CD14-positive monocyte (primary cell): ENCODE measurements around the gene TTC38. TPM values are rescaled to one million over a fixed set of nuclear protein-coding genes. Genes with fewer than 3 reads are reported as not detected.

Source experiments
- DNase-seq, 3 donors: peaks; one replicate each; pipeline ENCODE4 v3.0.0-alpha.2; 2011 to 2022
- H2AFZ ChIP-seq: 2 replicates; pipeline ENCODE4 v1.6.0; 2012; ENCODE audit warnings: mild to moderate bottlenecking, low read depth, low read length, inconsistent platforms; ENCODE audit not compliant: insufficient read depth, poor library complexity, severe bottlenecking
- H3K27ac ChIP-seq, 2 donors: 1 replicate in 1 of 2; 2 replicates in 1 of 2; pipeline ENCODE4 v1.5.1; 2012 to 2013; ENCODE audit warnings: low read length in 2 of 2, control low read depth in 1 of 2, inconsistent platforms in 1 of 2, low read depth in 1 of 2, mild to moderate bottlenecking in 1 of 2
- H3K27me3 ChIP-seq, 2 donors: one replicate each; pipeline versions ENCODE4 v1.6.0 to v1.6.1; 2011 to 2013; ENCODE audit warnings: low read length in 2 of 2; ENCODE audit not compliant: control insufficient read depth in 2 of 2, insufficient read depth in 2 of 2
- H3K36me3 ChIP-seq, 2 donors: replicated peaks in 1 of 2; 1 replicate in 1 of 2; 2 replicates in 1 of 2; pipeline versions ENCODE4 v1.5.1 to v1.6.1; 2012 to 2013; ENCODE audit warnings: low read length in 2 of 2, control low read depth in 1 of 2, inconsistent platforms in 1 of 2, mild to moderate bottlenecking in 1 of 2; ENCODE audit not compliant: insufficient read depth in 2 of 2, control insufficient read depth in 1 of 2
- H3K4me1 ChIP-seq, 2 donors: 1 replicate in 1 of 2; 2 replicates in 1 of 2; pipeline versions ENCODE4 v1.5.1 to v1.6.1; 2012 to 2013; ENCODE audit warnings: low read length in 2 of 2, control low read depth in 1 of 2, inconsistent platforms in 1 of 2, mild to moderate bottlenecking in 1 of 2, moderate library complexity in 1 of 2; ENCODE audit not compliant: insufficient read depth in 2 of 2, control insufficient read depth in 1 of 2
- H3K4me2 ChIP-seq: replicated peaks from 2 replicates; pipeline ENCODE3; 2012; ENCODE audit warnings: low read length, moderate library complexity, mild to moderate bottlenecking; ENCODE audit not compliant: poor library complexity, severe bottlenecking; ENCODE audit errors: extremely low read depth
- H3K4me3 ChIP-seq, 3 experiments: fragments of 200-600 bp in 1 of 3; sonication (generic) in 1 of 3; replicated peaks in 1 of 3; 1 replicate in 2 of 3; 2 replicates in 1 of 3; pipeline ENCODE4 v1.5.1; 2011 to 2013; ENCODE audit warnings: low read length in 3 of 3, mild to moderate bottlenecking in 3 of 3, control low read depth in 2 of 3, low read depth in 2 of 3, inconsistent platforms in 1 of 3, moderate library complexity in 1 of 3
- H3K79me2 ChIP-seq: 2 replicates; pipeline ENCODE4 v1.6.0; 2012; ENCODE audit warnings: mild to moderate bottlenecking, control low read depth, inconsistent platforms, low read length, moderate library complexity; ENCODE audit not compliant: insufficient read depth
- H3K9ac ChIP-seq: 2 replicates; pipeline ENCODE4 v1.6.0; 2017; ENCODE audit warnings: low read length, mild to moderate bottlenecking; ENCODE audit not compliant: insufficient read depth, poor library complexity, severe bottlenecking
- H3K9me3 ChIP-seq, 2 donors: replicated peaks in 1 of 2; 1 replicate in 1 of 2; 2 replicates in 1 of 2; pipeline versions ENCODE4 v1.5.1 to v1.6.1; 2012 to 2013; ENCODE audit warnings: low read length in 2 of 2, control low read depth in 1 of 2; ENCODE audit not compliant: control insufficient read depth in 1 of 2, insufficient read depth in 1 of 2
- H4K20me1 ChIP-seq: 2 replicates; pipeline ENCODE4 v1.6.0; 2012; ENCODE audit warnings: mild to moderate bottlenecking, low read length, control low read depth, moderate library complexity; ENCODE audit not compliant: insufficient read depth
- H3K27ac Mint-ChIP-seq, 7 donors: one replicate each; pipeline ENCODE4 v1.8.0; 2020; ENCODE audit warnings: mild to moderate bottlenecking in 7 of 7, mixed read lengths in 7 of 7, moderate library complexity in 6 of 7, inconsistent platforms in 2 of 7
- H3K27me3 Mint-ChIP-seq, 3 donors: one replicate each; pipeline ENCODE4 v1.8.0; 2021 to 2022; ENCODE audit warnings: low read depth in 3 of 3, mild to moderate bottlenecking in 3 of 3, mixed read lengths in 3 of 3, moderate library complexity in 3 of 3, inconsistent platforms in 1 of 3
- H3K36me3 Mint-ChIP-seq, 2 donors: one replicate each; pipeline ENCODE4 v1.8.0; 2020; ENCODE audit warnings: mixed read lengths in 2 of 2, inconsistent platforms in 1 of 2, mild to moderate bottlenecking in 1 of 2
- H3K4me1 Mint-ChIP-seq: one replicate; pipeline ENCODE4 v1.8.0; 2020; ENCODE audit warnings: mild to moderate bottlenecking, mixed read lengths
- H3K4me3 Mint-ChIP-seq, 2 donors: one replicate each; pipeline ENCODE4 v1.8.0; 2020; ENCODE audit warnings: mild to moderate bottlenecking in 2 of 2, mixed read lengths in 2 of 2, moderate library complexity in 1 of 2
- H3K9me3 Mint-ChIP-seq, 7 donors: one replicate each; pipeline ENCODE4 v1.8.0; 2020 to 2022; ENCODE audit warnings: mixed read lengths in 7 of 7, mild to moderate bottlenecking in 6 of 7, moderate library complexity in 6 of 7, inconsistent platforms in 2 of 7
- CTCF ChIP-seq: fragments of 200-600 bp; IDR thresholded peaks from one replicate; pipeline ENCODE4 v1.8.0; 2022; ENCODE audit warnings: antibody characterized with exemption, mild to moderate bottlenecking
- WGBS: methylation state at CpG from one replicate; pipeline ENCODE4 v1.1.5; 2013; ENCODE audit warnings: missing lambda C conversion rate; ENCODE audit not compliant: insufficient coverage; 5-methylcytosine and 5-hydroxymethylcytosine counted together
- intact Hi-C, 2 donors: fragments of 100-400 bp; cut with micrococcal nuclease; formaldehyde crosslinking; loops; one replicate each; pipeline versions ENCODE4 v1.15.0 to v1.15.1; 2023
- polyA minus RNA-seq: library from RNA; depleted of rRNA, polyadenylated mRNA; stranded (reverse); fragments of >200 nt; gene quantifications from 2 replicates; pipeline ENCODE4 v1.2.3, GENCODE V29; 2012
- polyA plus RNA-seq, 3 donors: library from polyadenylated mRNA; depleted of rRNA in 1 of 3; unstranded in 2 of 3; stranded (reverse) in 1 of 3; fragments of 300-500 nt in 2 of 3; fragments of >200 nt in 1 of 3; fragmentation: Illumina TruSeq in 2 of 3; gene quantifications; 1 replicate in 2 of 3; 2 replicates in 1 of 3; pipeline ENCODE4 v1.2.3, GENCODE V29; 2012 to 2021
- total RNA-seq, 12 experiments: library from RNA in 1 of 12; stranded (reverse) in 1 of 12; fragments of 120-200 nt in 1 of 12; gene quantifications; one replicate each; pipeline ENCODE4 v1.2.4 and lab custom pipeline; 2013 to 2026; ENCODE audit warnings: mixed read lengths in 6 of 12, inconsistent platforms in 1 of 12

The TTC38 gene
- total RNA-seq (2013) = 15.9 TPM
- polyA plus RNA-seq (10 to 100 TPM; 14.7 to 22.5 (median 17.0) TPM), polyA minus RNA-seq (12.2 and 15.2 TPM in 2 replicates), total RNA-seq (lab: John Stamatoyannopoulos, UW) (4.9 to 16.1 (median 10.4) reads per million in 11 experiments)

DNA sequence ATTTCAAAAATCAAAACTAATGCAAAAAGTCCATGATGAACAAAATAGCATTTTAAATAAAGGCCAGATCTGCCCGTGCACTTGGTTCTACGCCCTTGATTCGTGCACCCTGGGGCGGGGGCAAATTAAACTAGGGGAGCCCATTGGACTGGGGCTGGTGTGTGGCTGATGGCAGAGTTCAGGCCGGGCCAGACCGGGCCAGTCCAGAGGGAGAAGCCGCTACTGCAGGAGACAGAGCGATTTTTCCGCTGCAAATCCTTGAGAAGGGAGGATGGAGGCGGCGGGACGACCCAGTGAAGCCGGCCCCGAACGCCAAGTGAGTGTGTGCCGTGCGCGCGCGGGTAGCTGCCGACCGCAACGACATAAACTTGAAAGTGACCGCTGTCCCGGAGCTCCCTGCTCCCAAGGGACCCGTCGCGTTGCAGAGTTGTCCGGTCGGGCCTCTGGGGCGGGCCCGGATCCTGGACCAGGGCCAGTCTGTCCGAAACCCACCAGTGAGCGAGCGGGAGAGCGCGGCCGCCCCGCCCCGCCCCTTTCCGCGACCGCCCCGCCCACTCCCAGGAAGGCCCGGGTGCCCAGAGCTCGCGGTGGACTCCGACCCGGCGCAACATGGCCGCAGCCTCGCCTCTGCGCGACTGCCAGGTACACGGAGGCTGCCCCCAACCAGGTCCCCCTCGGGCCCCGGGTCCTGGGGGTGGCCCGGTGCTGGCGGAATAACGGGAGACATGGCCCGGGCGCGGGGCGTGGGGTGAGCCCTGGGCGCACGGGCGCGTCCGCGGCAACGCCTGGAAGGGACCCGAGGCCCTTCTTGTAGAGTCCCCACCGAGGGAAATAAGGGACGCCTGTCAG is at the start of gene TTC38:
TTC38 (plus strand) TSS at position 578 of the 849 bp plus-strand sequence; CDS start at position 610, 32 bp downstream.
- intact Hi-C loops = no loop called here
- H3K27ac ChIP-seq = peak within 1 kb of the TSS in 1 of 2 donors; percentile 73
- H3K9ac ChIP-seq = peak within 1 kb of the TSS; percentile 82
- peak within 1 kb of the TSS; percentile 68 to 89 (median 74) for H3K4me3 ChIP-seq
- peak within 1 kb of the TSS; percentile 86 for H3K4me2 ChIP-seq
- peak; percentile 53 to 61 (median 58) for DNase-seq
- Mint-ChIP-seq H3K4me1 (peaks cover 22% of the 10 kb centered on the region), H3K36me3 (peaks cover 28 to 32% of the 10 kb centered on the region in 2 donors), H3K27ac (peak within 1 kb of the TSS in 4 of 7 donors; percentile 41 to 76 (median 72)), H3K4me3 (peak within 1 kb of the TSS; percentile 92 to 93), H3K9me3 (peaks cover 10 to 24% (median 15%) of the 10 kb centered on the region in 7 donors), H3K27me3 (peaks cover 14 to 21% (median 17%) of the 10 kb centered on the region in 3 donors)
- H2AFZ ChIP-seq = peak within 1 kb of the TSS; percentile 96
- peaks cover 12% of the 10 kb centered on the region for H3K79me2 ChIP-seq
- peaks cover 0 to 8% of the 10 kb centered on the region in 2 donors for H3K27me3 ChIP-seq
- peaks cover 5 to 11% of the 10 kb centered on the region in 2 donors for H3K36me3 ChIP-seq
- peaks cover 14 to 29% of the 10 kb centered on the region in 2 donors for H3K4me1 ChIP-seq
- peaks cover 0 to 5% of the 10 kb centered on the region in 2 donors for H3K9me3 ChIP-seq
- TF ChIP-seq CTCF = no peak
- WGBS = under 1% methylated on average over 74 of the region's 74 CpGs
- no peaks in the 10 kb centered on the region for H4K20me1 ChIP-seq

GRCh38 chr22:46219636-46220035 is 48.2 kb upstream of the TTC38 start:
- H3K36me3 ChIP-seq = peaks cover 32 to 78% of the 10 kb centered on the region in 2 donors
- 98% methylated on average over 7 of the region's 10 CpGs for WGBS
- no peaks in the 10 kb centered on the region for H3K79me2 ChIP-seq
- no peak overlapping the region for H3K9ac ChIP-seq
- H3K27ac Mint-ChIP-seq = no peak overlapping the region
- H3K27ac ChIP-seq = no peak overlapping the region
- H3K4me2 ChIP-seq = no peak overlapping the region
- H3K36me3 Mint-ChIP-seq = peaks cover 72 to 86% of the 10 kb centered on the region in 2 donors
- no peaks in the 10 kb centered on the region for H3K4me1 ChIP-seq
- peaks cover 0 to under 1% (median 0%) of the 10 kb centered on the region in 7 donors for H3K9me3 Mint-ChIP-seq
- H3K27me3 ChIP-seq = no peaks in the 10 kb centered on the region
- H3K9me3 ChIP-seq = no peaks in the 10 kb centered on the region
- TF ChIP-seq CTCF = no peak
- H3K4me1 Mint-ChIP-seq = no peaks in the 10 kb centered on the region
- H2AFZ ChIP-seq = no peak overlapping the region
- no peak overlapping the region for H3K4me3 Mint-ChIP-seq
- intact Hi-C loops = no loop called here
- H4K20me1 ChIP-seq = no peaks in the 10 kb centered on the region
- DNase-seq = no peak
- H3K27me3 Mint-ChIP-seq = no peaks in the 10 kb centered on the region
- H3K4me3 ChIP-seq = no peak overlapping the region
